HEK293 (cell line): ENCODE results near the gene KIF20B.

Experiments used
- CTCF ChIA-PET: fragments of 350-600 bp; formaldehyde crosslinking; extraction: SDS; loops from one replicate; lab custom pipeline; 2021; ENCODE audit warnings: antibody characterized with exemption; lab: Yijun Ruan, JAX
- POLR2A ChIA-PET: fragments of 300-600 bp; formaldehyde crosslinking; extraction: SDS; loops from one replicate; lab custom pipeline; 2020; ENCODE audit warnings: antibody characterized with exemption, inconsistent platforms; lab: Yijun Ruan, JAX
- H3K27ac ChIP-seq: fragments of 200-500 bp; sonication (Bioruptor generic); 2 replicates; pipeline ENCODE4 v1.5.1; 2014; ENCODE audit warnings: low read depth, low read length, control low read depth, inconsistent platforms; ENCODE audit errors: extremely low read depth
- H3K36me3 ChIP-seq, 2 experiments: fragments of 200-500 bp in 1 of 2; sonication (Bioruptor generic) in 1 of 2; 1 replicate in 1 of 2; 2 replicates in 1 of 2; pipeline ENCODE4 v1.5.1; 2014 to 2017; ENCODE audit warnings: inconsistent platforms in 2 of 2, low read length in 2 of 2; ENCODE audit not compliant: control insufficient read depth in 2 of 2, insufficient read depth in 1 of 2
- H3K4me1 ChIP-seq: fragments of 200-500 bp; sonication (Bioruptor generic); 2 replicates; pipeline ENCODE4 v1.5.1; 2014; ENCODE audit warnings: mild to moderate bottlenecking, low read length, inconsistent platforms; ENCODE audit not compliant: control insufficient read depth, insufficient read depth
- H3K4me3 ChIP-seq: 2 replicates; pipeline ENCODE4 v1.5.1; 2011; ENCODE audit warnings: low read depth, mild to moderate bottlenecking, control low read depth, low read length, moderate library complexity
- H3K9me3 ChIP-seq: fragments of 200-500 bp; sonication (Bioruptor generic); 2 replicates; pipeline ENCODE4 v1.5.1; 2014; ENCODE audit warnings: low read depth, low read length, inconsistent platforms; ENCODE audit not compliant: control insufficient read depth, insufficient read depth
- BCL11B ChIP-seq: fragments of 450-650 bp; formaldehyde crosslinking; IDR thresholded peaks from 2 replicates; pipeline ENCODE4 v1.5.1; 2016; ENCODE audit warnings: low read depth, missing biosample characterization, missing genetic modification characterization
- FEZF1 ChIP-seq: fragments of 450-650 bp; formaldehyde crosslinking; IDR thresholded peaks from 2 replicates; pipeline ENCODE4 v1.5.1; 2016; ENCODE audit warnings: missing biosample characterization, missing genetic modification characterization
- KLF1 ChIP-seq: fragments of 450-650 bp; formaldehyde crosslinking; IDR thresholded peaks from 2 replicates; pipeline ENCODE4 v1.5.1; 2016; ENCODE audit warnings: missing biosample characterization, missing genetic modification characterization
- REST ChIP-seq: fragments of 450-650 bp; formaldehyde crosslinking; IDR thresholded peaks from 2 replicates; pipeline ENCODE4 v1.5.1; 2016; ENCODE audit warnings: missing biosample characterization, missing genetic modification characterization
- SALL2 ChIP-seq: fragments of 450-650 bp; formaldehyde crosslinking; IDR thresholded peaks from 2 replicates; pipeline ENCODE4 v1.5.0; 2017; ENCODE audit warnings: missing biosample characterization, mild to moderate bottlenecking, missing genetic modification characterization, borderline replicate concordance
- SCRT2 ChIP-seq: fragments of 450-650 bp; formaldehyde crosslinking; IDR thresholded peaks from 2 replicates; pipeline ENCODE4 v1.5.1; 2016; ENCODE audit warnings: missing biosample characterization, missing genetic modification characterization
- WT1 ChIP-seq: fragments of 450-650 bp; formaldehyde crosslinking; IDR thresholded peaks from 2 replicates; pipeline ENCODE4 v1.5.1; 2016; ENCODE audit warnings: missing biosample characterization, missing genetic modification characterization
- ZBTB21 ChIP-seq: fragments of 450-650 bp; formaldehyde crosslinking; IDR thresholded peaks from 2 replicates; pipeline ENCODE4 v1.5.1; 2017; ENCODE audit warnings: missing biosample characterization, missing genetic modification characterization
- ZFP3 ChIP-seq: fragments of 450-650 bp; formaldehyde crosslinking; IDR thresholded peaks from 2 replicates; pipeline ENCODE4 v1.5.1; 2016; ENCODE audit warnings: low read depth, missing biosample characterization, missing genetic modification characterization
- ZIC2 ChIP-seq: fragments of 450-650 bp; formaldehyde crosslinking; IDR thresholded peaks from 2 replicates; pipeline ENCODE4 v1.5.1; 2016; ENCODE audit warnings: missing biosample characterization, missing genetic modification characterization
- ZNF146 ChIP-seq: fragments of 450-650 bp; formaldehyde crosslinking; IDR thresholded peaks from 2 replicates; pipeline ENCODE4 v1.5.1; 2016; ENCODE audit warnings: missing biosample characterization, missing genetic modification characterization
- ZNF155 ChIP-seq: fragments of 450-650 bp; formaldehyde crosslinking; IDR thresholded peaks from 2 replicates; pipeline ENCODE4 v1.5.1; 2016; ENCODE audit warnings: missing biosample characterization, missing genetic modification characterization
- ZNF211 ChIP-seq: fragments of 450-650 bp; formaldehyde crosslinking; IDR thresholded peaks from 2 replicates; pipeline ENCODE4 v1.5.1; 2016; ENCODE audit warnings: low read depth, missing biosample characterization, missing genetic modification characterization
- ZNF239 ChIP-seq: fragments of 450-650 bp; formaldehyde crosslinking; IDR thresholded peaks from 2 replicates; pipeline ENCODE4 v1.5.1; 2016; ENCODE audit warnings: missing biosample characterization, missing genetic modification characterization
- ZNF280D ChIP-seq: fragments of 450-650 bp; formaldehyde crosslinking; IDR thresholded peaks from 2 replicates; pipeline ENCODE4 v1.5.1; 2016; ENCODE audit warnings: missing biosample characterization, missing genetic modification characterization
- ZNF302 ChIP-seq: fragments of 450-650 bp; formaldehyde crosslinking; IDR thresholded peaks from 2 replicates; pipeline ENCODE4 v1.5.1; 2016; ENCODE audit warnings: missing biosample characterization, missing genetic modification characterization, low read depth
- ZNF350 ChIP-seq: fragments of 450-650 bp; formaldehyde crosslinking; IDR thresholded peaks from 2 replicates; pipeline ENCODE4 v1.5.0; 2017; ENCODE audit warnings: missing biosample characterization, mild to moderate bottlenecking, missing genetic modification characterization
- ZNF404 ChIP-seq: fragments of 450-650 bp; formaldehyde crosslinking; IDR thresholded peaks from 2 replicates; pipeline ENCODE4 v1.5.1; 2017; ENCODE audit warnings: missing biosample characterization, missing genetic modification characterization
- ZNF433 ChIP-seq: fragments of 450-650 bp; formaldehyde crosslinking; IDR thresholded peaks from 2 replicates; pipeline ENCODE4 v1.5.1; 2016; ENCODE audit warnings: missing biosample characterization, missing genetic modification characterization, low read depth
- ZNF530 ChIP-seq: fragments of 450-650 bp; formaldehyde crosslinking; IDR thresholded peaks from 2 replicates; pipeline ENCODE4 v1.5.1; 2016; ENCODE audit warnings: low read depth, missing biosample characterization, missing genetic modification characterization
- ZNF701 ChIP-seq: fragments of 450-650 bp; formaldehyde crosslinking; IDR thresholded peaks from 2 replicates; pipeline ENCODE4 v1.5.1; 2016; ENCODE audit warnings: missing biosample characterization, missing genetic modification characterization

KIF20B gene

GRCh38 chr10:89710753-89711152 is 9.4 kb downstream of the KIF20B start (continued):
- TF ChIP-seq ZNF433 (tag by site-specific recombination) (no peak), ZNF350 (tag by site-specific recombination) (no peak), ZNF701 (no peak), KLF1 (no peak), BCL11B (tag by site-specific recombination) (no peak), ZNF211 (tag by site-specific recombination) (no peak), REST (no peak)

- no peak for TF ChIP-seq ZNF146 (tag by site-specific recombination)
- no peak for TF ChIP-seq ZNF239 (tag by site-specific recombination)
- no peak for TF ChIP-seq SCRT2 (tag by site-specific recombination)
- no peak for TF ChIP-seq ZNF280D (tag by site-specific recombination)
- TF ChIP-seq ZNF302, result no peak
- TF ChIP-seq ZIC2 (tag by site-specific recombination), result no peak
- H3K4me1 ChIP-seq, result no peaks in the 10 kb centered on the region
- POLR2A ChIA-PET, result no interaction called here
- H3K36me3 ChIP-seq, result peaks cover 45 to 58% of the 10 kb centered on the region in 2 experiments
- H3K27ac ChIP-seq, result no peak overlapping the region
- no peak overlapping the region for H3K4me3 ChIP-seq
- H3K9me3 ChIP-seq, result no peaks in the 10 kb centered on the region
- CTCF ChIA-PET, result no interaction called here
Observed at GRCh38 chr10:89734616-89735015, 33.2 kb downstream of the KIF20B start.

- no peaks in the 10 kb centered on the region for H3K4me1 ChIP-seq
- H3K27ac ChIP-seq, result no peak overlapping the region
- ChIA-PET CTCF (no interaction called here), POLR2A (no interaction called here)
- peaks cover 28 to 52% of the 10 kb centered on the region in 2 experiments for H3K36me3 ChIP-seq
- no peaks in the 10 kb centered on the region for H3K9me3 ChIP-seq
- TF ChIP-seq ZNF404 (tag by site-specific recombination) (no peak), ZBTB21 (no peak), SALL2 (tag by site-specific recombination) (no peak), ZFP3 (tag by site-specific recombination) (no peak), ZNF239 (tag by site-specific recombination) (no peak), ZNF280D (tag by site-specific recombination) (no peak), ZNF530 (tag by site-specific recombination) (no peak), WT1 (tag by site-specific recombination) (no peak), FEZF1 (tag by site-specific recombination) (no peak), ZNF155 (no peak)
- H3K4me3 ChIP-seq, result no peak overlapping the region
Observed at GRCh38 chr10:89738551-89739209, 37.3 kb downstream of the KIF20B start.
